HG03571 (cell line): ENCODE results near the gene TOM1L1.

Source experiments
- ATAC-seq: cut with Tn5 transposase; IDR thresholded peaks from one replicate; pipeline ENCODE4 v1.9.1; 2021; ENCODE audit not compliant: unreplicated experiment

Gene TOM1L1

GRCh38 chr17:54898576-54898975 is 2.1 kb upstream of the TOM1L1 start:
- no peak for ATAC-seq

GRCh38 chr17:54899201-54899600 is 1.5 kb upstream of the TOM1L1 start:
- ATAC-seq: no peak

- no peak for ATAC-seq
Measured at GRCh38 chr17:54899721-54900456, 763 bp upstream of the TOM1L1 start.

GRCh38 chr17:54901230-54901822 is 674 bp downstream of the TOM1L1 start:
- no peak for ATAC-seq

GRCh38 chr17:54902017-54902416 is 1.4 kb downstream of the TOM1L1 start:
- ATAC-seq: no peak

- ATAC-seq: no peak
Measured at GRCh38 chr17:54902611-54903010, 2.0 kb downstream of the TOM1L1 start.

- ATAC-seq: no peak
Measured at GRCh38 chr17:54903375-54903774, 2.7 kb downstream of the TOM1L1 start.

GRCh38 chr17:54906683-54907082 is 6.0 kb downstream of the TOM1L1 start:
- no peak for ATAC-seq

GRCh38 chr17:54907376-54907775 is 6.7 kb downstream of the TOM1L1 start:
- no peak for ATAC-seq

- no peak for ATAC-seq
Measured at GRCh38 chr17:54909766-54910165, 9.1 kb downstream of the TOM1L1 start.

- no peak for ATAC-seq
Measured at GRCh38 chr17:54916721-54917120, 16.1 kb downstream of the TOM1L1 start.

- ATAC-seq: no peak
Measured at GRCh38 chr17:54919425-54919824, 18.8 kb downstream of the TOM1L1 start.

GRCh38 chr17:54920819-54921218 is 20.2 kb downstream of the TOM1L1 start:
- ATAC-seq: no peak

- ATAC-seq: no peak
Measured at GRCh38 chr17:54924405-54924804, 23.8 kb downstream of the TOM1L1 start.

GRCh38 chr17:54927525-54927924 is 26.9 kb downstream of the TOM1L1 start:
- ATAC-seq: no peak

GRCh38 chr17:54932711-54933110 is 32.1 kb downstream of the TOM1L1 start:
- no peak for ATAC-seq

- ATAC-seq: no peak
Measured at GRCh38 chr17:54933921-54934320, 33.3 kb downstream of the TOM1L1 start.

GRCh38 chr17:54935471-54935870 is 34.8 kb downstream of the TOM1L1 start:
- ATAC-seq: no peak

- no peak for ATAC-seq
Measured at GRCh38 chr17:54937018-54937417, 36.4 kb downstream of the TOM1L1 start.

GRCh38 chr17:54937426-54937825 is 36.8 kb downstream of the TOM1L1 start:
- no peak for ATAC-seq

GRCh38 chr17:54941285-54941684 is 40.6 kb downstream of the TOM1L1 start:
- ATAC-seq: no peak

- ATAC-seq: no peak
Measured at GRCh38 chr17:54944796-54945195, 44.1 kb downstream of the TOM1L1 start.

- ATAC-seq: no peak
Measured at GRCh38 chr17:54945231-54945630, 44.6 kb downstream of the TOM1L1 start.
